Tibial artery (tissue), 4 donors: ENCODE results near the gene SIPA1L3.

Experiments
- DNase-seq, 2 donors: peaks; one replicate each; pipeline ENCODE4 v3.0.0-alpha.2; 2019
- H3K27ac ChIP-seq, 2 donors: fragments of 200-600 bp; sonication (generic) in 1 of 2; 1 replicate in 1 of 2; 2 replicates in 1 of 2; pipeline ENCODE4 v1.5.1; 2018 to 2019; ENCODE audit warnings: mild to moderate bottlenecking in 1 of 2
- H3K27me3 ChIP-seq, 2 donors: fragments of 200-600 bp; sonication (generic) in 1 of 2; one replicate each; pipeline versions ENCODE4 v1.5.1 to v1.6.0; 2016 to 2019
- H3K36me3 ChIP-seq, 3 donors: fragments of 200-600 bp; sonication (generic) in 2 of 3; one replicate each; pipeline ENCODE4 v1.5.1; 2016 to 2019; ENCODE audit warnings: mild to moderate bottlenecking in 2 of 3
- H3K4me1 ChIP-seq, 4 donors: fragments of 200-600 bp; sonication (generic) in 2 of 4; 1 replicate in 3 of 4; 2 replicates in 1 of 4; pipeline ENCODE4 v1.5.1; 2016 to 2019
- H3K4me3 ChIP-seq, 2 donors: fragments of 200-600 bp; sonication (generic) in 1 of 2; 1 replicate in 1 of 2; 2 replicates in 1 of 2; pipeline ENCODE4 v1.5.1; 2018 to 2019; ENCODE audit warnings: mild to moderate bottlenecking in 2 of 2
- H3K9me3 ChIP-seq, 3 donors: fragments of 200-600 bp; sonication (generic) in 1 of 3; one replicate each; pipeline ENCODE4 v1.5.1; 2016 to 2019
- CTCF ChIP-seq, 2 experiments: fragments of 200-600 bp in 1 of 2; fragments of 450-650 bp in 1 of 2; IDR thresholded peaks; one replicate each; pipeline ENCODE4 v1.5.1; 2017 to 2019; ENCODE audit warnings: antibody characterized with exemption in 2 of 2, mild to moderate bottlenecking in 1 of 2, moderate library complexity in 1 of 2
- intact Hi-C: fragments of 100-400 bp; cut with DNase I; formaldehyde crosslinking; loops from one replicate; pipeline ENCODE4 v1.15.0; 2023; ENCODE audit warnings: low total_unique reads

SIPA1L3 gene

GRCh38 chr19:38203197-38203596 is 296.2 kb downstream of the SIPA1L3 start:
- Histone ChIP-seq H3K36me3 (peaks cover 16 to 84% (median 65%) of the 10 kb centered on the region in 3 donors), H3K4me1 (no peaks in the 10 kb centered on the region), H3K9me3 (no peaks in the 10 kb centered on the region), H3K27me3 (peaks cover 0 to 8% of the 10 kb centered on the region in 2 donors), H3K4me3 (no peak overlapping the region), H3K27ac (no peak overlapping the region)
- no peak for DNase-seq
- intact Hi-C loops = no loop called here
- TF ChIP-seq CTCF (IDR thresholded peaks at IDR 0.05) = no peak

GRCh38 chr19:38204096-38204495 is 297.1 kb downstream of the SIPA1L3 start:
- Histone ChIP-seq H3K36me3 (peaks cover 13 to 75% (median 56%) of the 10 kb centered on the region in 3 donors), H3K9me3 (no peaks in the 10 kb centered on the region), H3K4me1 (peaks cover 0 to 3% (median 1%) of the 10 kb centered on the region in 4 donors), H3K27me3 (peaks cover 0 to 11% of the 10 kb centered on the region in 2 donors), H3K27ac (no peak overlapping the region), H3K4me3 (no peak overlapping the region)
- intact Hi-C loops = no loop called here
- no peak for DNase-seq
- no peak for TF ChIP-seq CTCF (IDR thresholded peaks at IDR 0.05)

- intact Hi-C loops = no loop called here
- no peak overlapping the region for H3K4me3 ChIP-seq
- peaks cover 13 to 71% (median 54%) of the 10 kb centered on the region in 3 donors for H3K36me3 ChIP-seq
- DNase-seq = no peak
- H3K27ac ChIP-seq = no peak overlapping the region
- peaks cover 0 to 11% of the 10 kb centered on the region in 2 donors for H3K27me3 ChIP-seq
- peaks cover 0 to 9% (median 7%) of the 10 kb centered on the region in 4 donors for H3K4me1 ChIP-seq
- H3K9me3 ChIP-seq = no peaks in the 10 kb centered on the region
- no peak for TF ChIP-seq CTCF (IDR thresholded peaks at IDR 0.05)
Measured at GRCh38 chr19:38204728-38205127, 297.7 kb downstream of the SIPA1L3 start.

- Histone ChIP-seq H3K4me3 (no peak overlapping the region), H3K36me3 (peaks cover 13 to 61% (median 46%) of the 10 kb centered on the region in 3 donors), H3K9me3 (no peaks in the 10 kb centered on the region), H3K27ac (no peak overlapping the region), H3K4me1 (peaks cover 0 to 23% (median 20%) of the 10 kb centered on the region in 4 donors), H3K27me3 (peaks cover 0 to 21% of the 10 kb centered on the region in 2 donors)
- intact Hi-C loops = no loop called here
- TF ChIP-seq CTCF (IDR thresholded peaks at IDR 0.05) = no peak
- peak in 1 of 2 donors; percentile 47 for DNase-seq
Measured at GRCh38 chr19:38206006-38206745, 299.2 kb downstream of the SIPA1L3 start.

GRCh38 chr19:38206928-38207327 is 299.9 kb downstream of the SIPA1L3 start:
- no peak for TF ChIP-seq CTCF (IDR thresholded peaks at IDR 0.05)
- H3K4me1 ChIP-seq = peaks cover 0 to 28% (median 25%) of the 10 kb centered on the region in 4 donors
- peak in 1 of 2 donors; percentile 37 for DNase-seq
- H3K4me3 ChIP-seq = no peak overlapping the region
- no peak overlapping the region for H3K27ac ChIP-seq
- H3K36me3 ChIP-seq = peaks cover 7 to 53% (median 39%) of the 10 kb centered on the region in 3 donors
- H3K9me3 ChIP-seq = no peaks in the 10 kb centered on the region
- intact Hi-C loops = no loop called here
- peaks cover 0 to 29% of the 10 kb centered on the region in 2 donors for H3K27me3 ChIP-seq
